NCI-H2196 treated with DMSO at 0.1 percent for 48 hours (cell line): ENCODE data around the gene CACNB2.

ENCODE experiments used
- DNase-seq: peaks from one replicate; lab custom pipeline; 2025; ENCODE audit not compliant: unreplicated experiment; lab: John Stamatoyannopoulos, UW

The CACNB2 gene

DNA sequence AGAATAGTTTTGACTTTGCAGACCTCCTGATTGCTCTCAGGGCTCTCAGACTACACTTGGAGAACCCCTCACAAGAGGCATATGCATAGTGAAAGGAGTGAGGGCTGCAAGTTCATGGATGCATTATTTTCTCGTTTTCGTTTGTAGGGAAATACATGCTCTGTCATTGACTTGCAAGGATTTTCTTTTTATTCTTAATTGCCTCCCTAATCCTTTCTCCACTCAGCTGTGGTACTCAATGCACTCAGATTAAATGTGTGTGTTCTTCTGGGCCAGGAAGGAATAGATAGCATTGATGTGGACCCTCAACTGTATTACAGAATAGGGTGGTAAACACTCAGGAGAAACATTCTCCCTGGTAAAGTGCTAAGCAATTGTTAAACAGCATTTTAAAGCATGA lies 188.7 kb downstream of the CACNB2 start:
- DNase-seq = no peak

DNA sequence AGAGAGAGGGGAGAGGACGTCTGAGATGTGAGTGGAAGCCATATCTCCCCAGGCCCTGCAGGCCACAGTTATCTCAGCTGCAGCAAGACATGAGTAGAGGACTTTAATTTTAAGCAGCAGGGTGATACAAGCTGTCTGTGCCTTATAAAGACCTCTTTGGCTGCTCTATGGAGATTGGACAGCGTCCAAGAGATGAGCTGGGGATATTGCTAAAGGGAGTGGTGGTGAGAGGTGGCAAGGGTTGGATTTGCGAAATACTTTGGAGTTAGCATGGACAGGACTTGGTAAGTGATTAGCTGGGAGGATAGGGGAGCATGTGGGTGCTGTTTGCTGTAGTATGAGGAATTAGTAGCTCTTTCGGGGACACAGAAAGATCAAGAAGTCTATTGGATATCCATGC lies 191.8 kb downstream of the CACNB2 start:
- DNase-seq = no peak

DNA sequence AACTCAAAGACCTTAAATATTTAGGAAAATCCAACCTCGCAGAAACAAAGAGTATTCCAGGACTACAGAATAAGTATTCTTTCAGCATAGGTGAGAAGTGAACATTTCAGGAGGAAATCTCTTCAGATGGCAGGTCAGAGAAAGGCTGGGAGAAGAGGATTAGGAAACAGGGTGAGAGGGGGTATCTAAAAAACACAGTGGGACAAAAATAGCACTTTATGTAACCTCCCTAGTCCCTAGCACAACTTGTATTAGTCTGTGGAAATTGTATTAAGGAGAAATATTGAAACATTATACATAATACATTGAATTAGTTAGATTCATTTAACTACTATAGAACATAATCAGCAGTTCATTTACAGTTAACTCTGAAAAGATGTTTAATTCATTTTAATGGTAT lies 192.3 kb downstream of the CACNB2 start:
- no peak for DNase-seq

DNA sequence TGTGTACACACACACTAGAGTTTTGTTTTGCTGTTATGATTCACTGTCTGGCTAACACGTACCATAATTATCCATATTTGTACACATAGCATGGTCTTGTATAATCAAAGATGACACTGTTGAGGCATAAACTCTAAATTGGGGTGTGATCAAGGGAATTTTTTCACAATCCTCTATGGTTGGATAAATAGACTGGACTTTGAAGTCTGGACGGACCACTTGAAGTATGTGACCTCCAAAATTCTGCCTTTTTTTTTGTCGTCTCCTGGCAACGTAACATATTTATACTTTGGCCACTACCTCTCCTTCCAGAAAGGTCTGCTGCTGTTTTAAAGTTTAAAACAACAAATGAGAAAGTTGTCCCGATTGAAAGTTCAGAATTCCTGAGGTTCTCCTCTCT lies 193.4 kb downstream of the CACNB2 start:
- no peak for DNase-seq

DNA sequence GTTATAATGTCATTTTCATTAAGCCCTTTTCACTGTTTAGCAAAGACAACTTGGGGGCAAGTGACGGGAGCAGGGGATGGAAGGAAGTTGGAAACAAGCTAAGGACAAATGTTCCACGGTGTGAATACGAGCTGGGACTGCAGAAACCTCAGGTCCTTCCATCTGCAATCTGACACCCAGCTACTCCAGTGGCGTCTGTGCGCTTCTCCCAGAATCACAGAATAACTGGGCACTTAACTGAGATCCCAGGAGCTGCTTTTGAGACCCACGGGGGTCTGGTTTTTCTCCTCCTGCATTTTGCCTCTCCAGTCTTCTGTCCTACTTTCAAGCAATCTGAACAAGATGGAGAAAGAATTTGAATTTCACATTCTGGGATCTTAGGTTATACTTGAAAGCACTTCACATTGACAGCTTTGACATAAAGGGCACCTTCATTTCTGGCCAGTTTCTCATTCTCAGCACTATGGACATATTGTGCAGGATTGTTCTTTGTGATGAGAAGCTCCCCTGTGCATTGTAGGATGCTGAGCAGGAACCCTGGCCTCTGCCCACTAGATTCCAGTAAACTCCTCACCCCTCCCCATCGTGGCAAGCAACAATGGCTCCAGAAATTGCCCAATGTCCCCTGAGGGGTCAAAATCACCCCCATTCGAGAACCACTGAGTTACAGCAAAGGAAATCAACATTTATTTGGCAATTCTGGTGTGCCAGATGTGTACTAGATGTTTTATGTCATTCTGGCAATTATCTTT lies 194.1 kb downstream of the CACNB2 start:
- DNase-seq = no peak

DNA sequence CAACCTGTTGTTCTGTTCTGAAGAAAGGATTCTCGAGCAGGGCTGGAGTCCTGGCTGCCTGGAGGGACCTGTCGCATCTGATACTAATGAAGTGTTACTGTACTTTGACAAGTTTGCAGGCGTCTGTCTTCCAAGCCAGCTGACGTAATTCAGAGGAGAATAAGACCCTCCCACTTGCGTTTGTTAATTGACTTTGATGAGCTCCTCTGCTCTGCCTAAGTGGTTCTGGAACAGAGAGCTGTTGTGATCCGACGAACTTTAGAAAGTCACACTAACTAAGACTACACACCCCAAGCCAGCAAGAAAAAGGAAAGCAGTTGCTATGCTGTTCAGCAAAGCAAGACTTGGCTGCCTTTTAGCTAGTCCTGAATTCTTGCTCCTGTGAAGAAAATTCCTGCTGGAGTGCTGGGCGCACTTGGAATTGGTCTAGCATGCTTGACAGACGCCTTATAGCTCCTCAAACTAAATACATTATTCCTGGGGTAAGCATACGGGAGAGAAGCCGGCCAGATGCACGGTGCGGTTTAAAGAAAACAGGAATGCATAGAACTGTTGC lies 200.3 kb downstream of the CACNB2 start:
- DNase-seq = no peak

DNA sequence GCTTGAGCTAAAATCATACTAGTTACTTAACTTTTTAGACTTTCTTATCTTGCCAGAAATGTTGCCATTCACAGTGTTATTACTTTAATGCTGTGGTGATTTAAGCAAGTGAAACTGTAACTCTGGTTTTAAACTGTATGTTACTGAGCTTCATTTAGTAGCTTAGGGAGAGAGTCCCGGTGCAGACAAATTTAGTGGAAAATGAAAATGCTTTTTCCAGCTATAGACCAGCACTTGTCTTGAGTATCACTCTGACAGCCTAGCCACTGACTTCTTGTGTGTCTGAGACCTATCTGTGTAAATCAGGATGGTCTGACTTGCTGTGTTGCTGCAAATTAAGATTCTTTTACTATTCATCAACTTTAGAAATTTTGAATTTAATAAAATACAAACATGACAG lies 200.8 kb downstream of the CACNB2 start:
- DNase-seq = no peak

DNA sequence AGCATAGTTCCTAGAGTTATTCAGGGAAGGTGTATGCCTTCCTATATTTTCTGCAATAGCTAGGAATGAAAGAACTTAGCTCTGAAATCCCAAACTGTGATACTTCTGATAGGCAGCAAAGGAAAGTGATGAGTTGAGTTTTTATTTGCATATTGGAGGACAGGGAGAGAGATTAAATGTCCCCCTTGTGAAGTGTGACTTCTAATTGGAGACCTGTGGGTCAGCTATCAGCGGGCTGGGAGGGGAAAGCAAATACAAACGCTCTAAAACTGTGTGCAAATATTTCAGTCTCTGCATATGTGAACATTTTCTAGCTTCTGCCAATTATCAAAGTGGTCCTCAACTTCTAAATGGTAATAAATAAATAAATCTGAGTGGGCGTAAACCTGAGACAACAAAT lies 203.3 kb downstream of the CACNB2 start:
- no peak for DNase-seq

DNA sequence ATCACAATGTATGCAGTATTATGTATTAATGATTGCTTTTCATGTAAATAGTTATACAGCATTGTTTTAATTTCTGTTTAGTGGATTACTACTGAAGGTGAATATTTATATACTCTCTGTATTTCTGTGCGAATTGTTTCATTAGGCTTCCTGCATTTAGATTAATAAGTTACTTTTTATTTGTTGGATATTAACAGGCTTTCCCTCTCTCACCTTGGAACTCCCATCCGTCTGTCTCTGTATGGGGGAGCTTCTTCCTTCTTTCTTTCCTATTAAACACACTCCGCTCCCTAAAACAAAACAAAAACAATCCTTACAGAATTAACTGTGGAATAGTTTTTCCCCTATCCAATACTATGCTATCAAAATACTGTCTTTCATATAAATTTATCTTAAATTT lies 205.1 kb downstream of the CACNB2 start:
- no peak for DNase-seq

DNA sequence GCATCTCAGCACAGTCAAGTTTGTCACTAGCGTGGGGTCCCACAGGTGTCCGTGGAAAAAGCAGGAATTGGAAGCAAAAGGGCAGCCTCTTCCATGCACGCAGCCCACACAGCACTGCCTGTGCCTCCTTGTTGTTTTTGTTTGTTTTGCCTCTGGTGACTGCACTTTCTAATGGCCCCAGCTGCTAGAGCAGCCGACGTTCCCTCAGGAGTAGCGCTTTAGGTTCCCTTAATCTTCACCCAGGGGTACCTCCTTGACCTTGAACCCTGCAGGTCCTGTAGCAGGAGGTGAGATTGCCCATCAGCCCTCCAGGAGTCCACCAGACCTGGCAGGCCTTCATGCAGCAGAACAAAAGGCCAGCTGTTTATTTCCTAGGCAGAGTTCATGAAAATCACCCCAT lies 210.1 kb downstream of the CACNB2 start:
- no peak for DNase-seq

DNA sequence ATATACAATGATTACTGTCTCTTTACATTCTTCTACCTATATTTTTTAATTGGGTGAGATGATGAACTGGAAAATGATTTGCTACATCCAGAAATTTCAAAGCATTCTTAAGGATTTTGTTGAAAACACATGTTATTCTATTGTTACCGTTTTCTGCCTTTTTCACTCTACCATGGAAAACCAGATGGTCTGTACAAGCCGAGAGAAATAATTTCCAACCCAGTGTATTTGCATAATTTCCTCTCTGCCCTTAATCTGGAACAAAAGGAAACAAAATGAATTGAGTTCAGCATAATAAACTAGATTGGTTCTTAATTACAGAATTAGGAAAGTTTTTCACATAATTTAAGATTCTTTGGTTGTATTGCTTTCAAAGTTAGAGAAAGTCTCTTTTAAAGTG lies 211.2 kb downstream of the CACNB2 start:
- DNase-seq = no peak

DNA sequence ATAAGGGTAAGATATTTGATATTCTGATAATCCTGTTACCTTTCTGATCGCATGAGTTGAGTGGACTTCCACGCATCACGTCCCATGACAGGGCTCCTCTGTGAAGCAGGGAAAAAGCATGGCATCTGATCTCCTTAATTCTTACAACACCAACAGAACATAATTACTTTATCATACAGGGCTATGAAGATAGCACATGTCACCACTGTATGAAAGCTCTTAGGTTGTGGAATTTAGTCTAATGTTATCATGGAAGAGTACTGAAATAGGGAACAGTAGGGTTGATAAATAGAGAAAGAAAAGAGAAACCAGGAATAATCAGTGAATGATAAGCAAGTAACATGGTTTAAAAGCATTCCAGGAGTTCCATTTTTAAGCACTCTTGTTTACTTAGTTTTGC lies 212.0 kb downstream of the CACNB2 start:
- DNase-seq = no peak

DNA sequence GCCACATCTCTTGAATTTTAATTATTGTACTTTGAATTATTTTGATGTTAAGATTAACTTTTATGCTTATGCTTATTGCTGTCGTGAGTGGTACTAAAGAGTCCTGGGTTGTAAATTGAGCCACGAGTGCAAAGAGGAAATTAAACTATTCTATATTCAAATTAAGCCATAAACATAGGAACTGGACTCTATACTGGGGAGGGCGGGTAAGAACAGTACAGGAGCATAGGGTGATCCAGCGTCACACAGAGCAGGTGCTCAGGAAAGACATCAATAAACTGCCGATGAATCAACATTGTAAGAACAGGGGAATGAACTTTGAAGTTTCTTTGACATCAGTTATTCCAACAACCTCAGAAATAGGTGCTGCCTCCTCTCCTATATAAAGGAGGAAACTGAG lies 219.6 kb downstream of the CACNB2 start:
- no peak for DNase-seq

DNA sequence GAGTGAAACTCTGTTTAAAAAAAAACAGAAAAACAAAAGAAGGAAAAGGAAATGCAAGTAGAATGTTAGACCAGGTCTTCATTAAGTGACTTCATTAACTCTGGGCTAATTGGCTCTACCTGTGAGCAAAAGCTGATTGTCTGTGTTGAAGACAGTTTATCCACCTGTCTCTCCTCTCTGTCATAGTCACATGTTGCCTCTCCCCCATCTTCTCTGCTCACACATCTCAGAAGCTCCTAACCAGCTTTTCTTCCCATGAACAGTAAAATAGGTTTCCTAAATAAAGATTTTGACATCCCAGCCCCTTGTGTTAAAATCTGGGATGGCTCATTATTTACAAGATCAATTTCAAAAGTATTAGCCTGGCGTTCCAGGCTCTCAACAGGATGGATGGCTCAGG lies 222.7 kb downstream of the CACNB2 start:
- DNase-seq = no peak

DNA sequence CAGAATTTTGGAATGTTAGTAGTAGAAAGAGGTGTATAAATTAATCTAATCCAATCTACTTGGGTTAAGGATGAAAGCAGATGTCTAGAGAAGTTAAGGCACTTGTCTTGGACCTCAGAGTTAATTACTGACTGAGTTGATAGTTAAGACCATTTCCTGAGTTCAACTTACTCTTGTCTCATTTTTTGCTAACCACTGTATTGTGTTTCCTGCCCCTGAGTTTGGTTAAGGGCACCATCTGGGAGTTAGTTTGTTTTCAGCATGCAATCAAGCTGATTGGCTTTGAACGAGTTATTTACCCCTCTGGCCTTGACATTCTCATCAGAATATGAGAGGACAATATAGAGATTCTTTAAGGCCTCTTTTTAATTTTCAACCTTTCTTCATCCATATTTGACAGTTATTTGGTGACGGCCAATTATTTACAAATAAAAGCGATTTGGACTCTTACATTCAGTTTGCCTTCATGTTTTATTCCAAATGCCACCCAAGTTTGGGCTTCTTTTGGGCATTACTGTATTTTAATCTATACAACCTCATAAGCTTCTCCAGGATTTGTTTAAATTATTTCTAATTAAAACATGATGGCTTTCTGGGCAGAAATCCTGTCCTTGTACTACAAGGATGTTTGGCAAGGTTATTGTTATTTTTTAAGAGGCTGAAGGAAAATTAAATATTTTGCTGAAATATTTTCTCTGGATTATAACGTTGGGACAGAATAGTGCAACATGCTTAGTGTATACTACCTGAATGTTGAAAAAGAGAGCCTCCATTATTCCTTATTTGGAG lies 225.0 kb downstream of the CACNB2 start:
- DNase-seq = no peak

DNA sequence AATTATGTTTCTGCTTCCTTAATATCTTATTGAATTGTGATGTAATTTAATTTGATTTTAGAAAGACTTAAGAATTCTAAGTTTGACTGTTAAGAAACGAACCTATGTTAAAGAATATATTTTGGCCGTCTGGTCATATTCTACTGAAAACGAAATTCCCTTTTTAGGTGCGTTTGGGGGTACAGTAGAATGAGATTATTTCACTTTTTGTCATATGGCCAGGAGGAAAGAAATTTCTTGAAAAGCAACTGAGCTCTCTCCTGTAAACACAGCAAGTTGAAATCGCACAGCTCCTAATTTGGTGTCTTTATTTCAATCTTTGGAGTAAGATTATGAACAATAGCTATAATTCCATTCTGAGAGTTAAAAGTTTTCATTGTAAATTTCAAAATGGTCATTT lies 227.6 kb downstream of the CACNB2 start:
- DNase-seq = no peak

DNA sequence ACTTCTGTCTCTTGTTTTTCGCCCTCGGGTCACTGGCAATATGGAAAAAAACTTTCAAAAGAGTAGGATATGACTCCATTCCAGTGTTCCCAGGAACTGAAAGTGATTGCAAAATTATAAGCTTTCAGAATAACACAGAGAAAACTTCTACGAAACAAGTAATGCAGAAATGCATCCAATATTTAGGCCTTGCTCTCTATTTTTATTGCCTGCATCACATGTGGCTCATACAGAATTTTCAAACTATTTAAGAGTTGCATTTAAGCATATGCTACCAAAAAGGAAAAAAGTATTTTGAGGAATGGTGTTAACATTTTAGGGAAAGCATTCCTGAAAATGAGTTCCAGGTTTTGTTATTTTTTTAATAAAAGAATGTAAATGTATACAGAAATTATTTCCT lies 228.0 kb downstream of the CACNB2 start:
- no peak for DNase-seq

DNA sequence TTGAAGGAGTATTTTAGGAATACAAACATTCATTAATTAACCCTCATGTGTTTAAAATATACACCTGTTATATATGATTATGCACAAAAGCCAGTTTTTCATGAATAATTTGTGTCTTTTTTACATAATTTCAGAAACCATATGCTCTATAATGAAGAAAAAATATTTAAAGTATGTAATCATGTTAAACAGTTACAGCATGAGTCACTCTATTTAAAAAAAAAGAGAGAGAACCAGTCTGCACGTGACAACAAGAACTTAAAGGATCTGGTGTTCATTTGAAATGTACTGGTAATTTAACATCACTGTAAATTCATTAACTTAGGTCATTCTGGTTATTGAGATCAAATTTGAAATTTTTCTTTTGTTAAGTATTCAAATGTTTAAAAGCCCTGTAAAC lies 228.5 kb downstream of the CACNB2 start:
- no peak for DNase-seq

DNA sequence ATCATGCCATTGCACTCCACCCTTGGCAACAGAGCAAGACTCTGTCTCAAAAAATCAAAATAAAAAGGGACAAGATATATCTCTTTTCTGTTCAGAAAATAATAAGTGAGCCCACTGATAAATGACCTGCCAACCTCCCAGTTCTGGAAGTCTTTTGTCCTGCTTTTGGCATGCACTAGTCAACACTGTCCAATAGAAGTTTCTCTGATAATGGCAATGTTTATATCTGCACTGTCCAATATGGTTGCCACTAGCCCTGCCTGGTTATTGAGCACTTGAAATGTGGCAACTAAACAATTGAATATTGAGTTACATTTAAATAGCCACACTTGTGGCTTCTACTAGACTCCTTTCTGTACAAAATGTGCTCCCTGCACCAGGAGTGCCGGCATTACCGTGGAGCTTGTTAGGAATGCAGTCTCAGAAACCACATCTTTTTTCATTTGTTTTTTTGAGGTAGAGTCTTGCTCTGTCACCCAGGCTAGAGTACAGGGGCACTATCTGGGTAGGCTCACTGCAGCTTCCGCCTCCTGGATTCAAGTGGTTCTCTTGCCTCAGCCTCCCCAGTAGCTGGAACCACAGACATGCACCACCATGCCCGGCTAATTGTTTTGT lies 229.7 kb downstream of the CACNB2 start:
- DNase-seq = no peak

DNA sequence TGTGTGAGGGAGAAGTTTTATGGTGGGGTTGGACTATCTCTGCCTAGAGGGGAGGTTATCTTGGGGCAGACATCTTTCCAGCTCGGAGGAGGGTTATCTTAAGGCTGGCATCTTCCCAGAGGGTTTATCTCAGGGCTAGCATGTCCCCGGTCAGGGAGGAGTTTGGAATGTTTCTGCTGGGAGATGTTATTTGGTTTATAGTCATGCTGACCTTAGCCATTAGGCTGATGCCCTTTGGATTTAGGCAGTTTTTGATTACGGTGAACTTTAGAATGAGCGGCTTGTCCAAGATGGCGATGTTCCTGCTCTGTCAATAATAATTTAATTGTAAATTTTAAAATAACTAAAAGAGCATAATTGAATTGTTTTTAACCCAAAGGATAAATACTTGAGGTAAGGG lies 236.4 kb downstream of the CACNB2 start:
- no peak for DNase-seq

DNA sequence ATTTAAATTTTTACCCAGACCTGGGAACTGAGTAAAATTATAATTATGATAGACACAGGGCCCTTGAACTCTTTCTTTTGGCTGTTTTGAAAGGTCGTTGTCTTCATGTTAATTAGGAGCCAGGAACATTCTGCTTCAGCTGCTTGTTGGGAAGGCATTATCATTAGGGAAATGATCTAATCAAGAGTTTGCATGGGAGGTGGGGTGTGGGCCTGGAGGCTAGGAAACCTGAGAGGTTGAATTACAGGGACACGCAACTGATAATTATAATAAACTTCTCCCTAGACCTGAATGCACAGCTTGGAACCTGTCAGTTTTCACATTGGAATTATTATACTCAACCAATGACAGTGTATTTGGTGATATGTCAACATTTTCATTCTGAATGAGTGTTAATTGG lies 237.7 kb downstream of the CACNB2 start:
- no peak for DNase-seq

DNA sequence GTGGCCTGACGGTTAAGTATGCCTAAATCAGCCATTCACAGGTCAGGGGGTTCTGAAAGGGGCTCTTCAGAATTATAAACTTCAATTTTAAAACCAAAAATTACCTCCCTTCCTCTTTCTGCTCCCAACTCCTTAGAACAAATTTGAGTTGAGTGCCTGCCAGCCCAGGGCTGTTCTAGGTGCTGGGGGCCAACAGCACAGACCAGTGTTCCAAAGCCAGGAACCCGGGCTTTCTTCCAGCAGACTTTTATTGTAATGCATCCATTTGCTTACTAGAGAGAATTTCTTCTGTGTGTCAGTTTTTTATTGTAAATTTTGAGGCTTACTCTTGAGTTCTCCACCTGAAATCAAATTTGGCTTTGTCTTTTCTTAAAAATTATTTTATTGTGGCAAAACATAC lies 238.5 kb downstream of the CACNB2 start:
- no peak for DNase-seq
